DMS114 treated with DMSO at 0.1 percent for 48 hours (cell line): ENCODE results near the gene TRIM58.

ENCODE experiments used
- DNase-seq: peaks from one replicate; lab custom pipeline; 2025; ENCODE audit not compliant: unreplicated experiment; lab: John Stamatoyannopoulos, UW

The TRIM58 gene

GRCh38 chr1:247883346-247883745 lies 26.4 kb downstream of the TRIM58 start:
- DNase-seq, result no peak

- no peak for DNase-seq
Measured at GRCh38 chr1:247884797-247885413, 27.9 kb downstream of the TRIM58 start.

GRCh38 chr1:247895163-247895637 lies 38.2 kb downstream of the TRIM58 start, which contains the start of gene OR2W3:
TSS of gene OR2W3 (plus strand) at chr1:247895587. CDS start at chr1:247895587, 0 bp downstream.
- no peak for DNase-seq

- DNase-seq, result no peak
Measured at GRCh38 chr1:247895976-247896375, 39.0 kb downstream of the TRIM58 start.

- DNase-seq, result no peak
Measured at GRCh38 chr1:247904122-247904521, 47.1 kb downstream of the TRIM58 start.

DNA sequence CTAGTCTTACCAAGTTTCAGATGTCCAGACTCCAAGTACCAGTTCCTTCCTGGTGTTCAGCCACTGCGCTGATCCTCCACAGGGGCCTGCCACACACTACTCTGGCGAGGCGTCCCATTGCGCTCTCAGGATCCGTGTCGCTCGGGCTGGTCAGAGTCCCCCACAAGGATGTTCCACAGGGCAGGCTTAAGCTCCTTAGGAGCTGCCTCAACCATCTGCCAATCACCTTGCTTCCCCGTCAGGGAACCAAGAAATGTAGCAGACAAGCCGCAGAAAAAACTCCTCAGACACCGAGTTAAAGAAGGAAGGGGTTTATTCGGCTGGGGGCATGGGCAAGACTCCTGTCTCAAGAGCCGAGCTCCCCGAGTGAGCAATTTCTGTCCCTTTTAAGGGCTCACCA lies 48.2 kb downstream of the TRIM58 start:
- no peak for DNase-seq

- DNase-seq, result no peak
Measured at GRCh38 chr1:247905910-247906503, 49.0 kb downstream of the TRIM58 start.

DNA sequence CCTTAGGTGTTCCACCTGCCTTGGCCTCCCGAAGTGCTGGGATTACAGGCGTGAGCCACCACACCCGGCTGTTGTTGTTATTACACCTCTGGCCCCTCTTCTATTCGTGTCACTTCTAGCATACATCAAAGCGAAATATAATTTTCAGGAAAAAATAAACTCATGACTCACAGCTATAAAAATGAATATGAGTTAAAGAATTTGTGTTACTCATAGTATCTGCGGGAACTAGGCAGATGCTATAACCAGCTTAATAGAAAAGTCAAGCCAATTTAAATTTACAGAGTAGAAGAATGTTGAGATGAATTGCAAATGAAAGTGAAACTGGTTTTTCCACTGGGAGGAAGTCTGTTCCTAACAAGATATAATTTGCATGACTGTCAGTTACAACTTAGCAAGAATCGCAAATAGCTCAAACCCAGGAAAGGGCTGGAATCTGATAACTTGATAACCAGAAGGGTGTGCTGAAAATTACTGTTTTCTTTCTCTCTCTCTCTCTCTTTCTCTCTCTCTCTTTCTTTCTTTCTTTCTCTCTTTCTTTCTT lies 49.6 kb downstream of the TRIM58 start:
- no peak for DNase-seq

GRCh38 chr1:247908766-247909165 lies 51.8 kb downstream of the TRIM58 start:
- no peak for DNase-seq

GRCh38 chr1:247913786-247914185 lies 56.8 kb downstream of the TRIM58 start:
- no peak for DNase-seq

DNA sequence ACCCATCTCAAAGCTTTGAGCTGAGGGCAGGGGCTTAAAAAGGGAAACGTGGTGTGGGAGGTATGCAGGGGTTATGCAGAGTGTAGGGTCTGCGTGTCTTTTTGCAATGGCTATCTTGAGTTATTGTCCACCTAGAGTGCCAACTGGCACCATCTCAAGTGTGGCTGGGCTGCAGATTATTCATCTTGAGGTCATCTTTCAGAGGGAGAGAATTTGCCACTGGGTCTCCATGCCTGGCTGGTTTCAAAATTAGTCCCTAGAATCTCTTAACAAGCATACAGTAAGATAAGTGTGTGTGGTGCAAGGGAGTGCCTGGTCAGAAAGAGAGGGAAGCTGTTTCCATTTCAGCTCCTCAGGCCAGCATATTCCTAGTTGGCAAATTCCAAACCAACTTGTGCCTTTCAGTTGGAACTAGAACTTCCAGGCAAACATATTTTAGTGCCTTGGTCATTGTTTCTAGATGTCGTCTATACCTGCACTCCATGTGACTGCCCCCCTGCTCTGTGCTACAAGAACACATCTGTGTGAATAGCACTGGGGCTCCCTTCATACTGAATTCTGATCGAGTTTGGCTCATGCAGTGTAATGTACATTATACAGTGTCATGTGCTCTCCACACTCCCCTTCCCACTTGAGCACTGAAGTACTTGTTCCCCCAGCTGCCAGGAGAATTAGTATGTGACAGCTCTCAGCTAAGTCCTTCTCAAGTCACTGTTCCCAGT lies 58.1 kb downstream of the TRIM58 start:
- DNase-seq, result no peak

DNA sequence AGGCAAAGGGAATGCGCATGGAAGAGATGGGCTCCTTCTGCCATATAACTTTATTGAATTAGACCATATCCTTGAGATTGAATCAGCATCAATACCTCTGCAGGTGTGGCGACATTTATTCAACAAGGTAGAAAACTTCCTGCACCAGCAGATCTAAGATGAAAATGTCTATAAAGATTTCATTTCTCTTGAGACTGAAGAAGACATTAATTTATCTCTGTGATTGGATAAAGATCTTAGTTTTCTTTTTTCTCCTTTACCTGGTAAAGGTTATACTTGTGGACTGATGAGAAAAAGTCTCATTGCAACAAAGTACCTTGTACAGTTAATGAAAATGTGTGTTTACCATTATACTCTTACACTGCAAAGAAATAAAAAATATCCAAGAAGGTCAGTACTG lies 63.0 kb downstream of the TRIM58 start, which contains the start of gene OR2T8:
Gene OR2T8, plus strand, starts transcription at position 301 of the 400 bp plus-strand sequence. CDS start 766 bp downstream, outside the sequence.
- no peak for DNase-seq

- no peak for DNase-seq
Measured at GRCh38 chr1:247923941-247924340, 67.0 kb downstream of the TRIM58 start.

- DNase-seq, result no peak
Measured at GRCh38 chr1:247924868-247925267, 67.9 kb downstream of the TRIM58 start, which contains the start of gene OR2AJ1. TSS of gene OR2AJ1 (plus strand) at chr1:247924889. CDS start at chr1:247933769, 8,880 bp downstream.
